ENCODE measurements around the gene CAB39.

The CAB39 gene

DNA sequence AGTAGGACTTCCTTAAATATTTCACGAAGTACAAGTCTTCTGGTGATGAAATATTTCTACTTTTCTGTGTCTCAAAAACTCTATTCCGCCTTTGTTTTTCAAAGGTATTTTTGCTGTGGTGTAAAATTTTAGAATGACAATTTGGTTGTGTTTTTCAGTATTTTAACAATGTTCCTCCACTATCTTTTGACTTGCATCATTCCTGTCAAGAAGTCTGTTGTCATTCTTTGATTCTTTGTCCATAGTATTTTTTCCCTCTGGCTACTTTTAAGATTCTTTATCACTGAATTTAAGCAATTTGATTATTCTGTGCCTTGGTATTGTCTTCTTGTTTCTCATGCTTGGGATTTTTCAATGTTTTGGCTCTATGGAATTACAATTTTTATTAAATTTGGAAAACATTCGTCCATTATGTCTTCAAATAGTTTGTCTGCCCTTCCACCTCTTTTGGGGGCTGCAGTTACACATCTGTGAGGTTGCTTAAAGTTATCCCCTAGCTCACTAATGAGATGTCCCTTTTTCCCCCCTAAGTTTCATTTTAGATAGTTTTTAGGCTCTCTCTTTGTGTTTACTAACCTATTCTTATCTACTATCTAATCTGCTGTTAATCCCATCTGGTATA lies 76.0 kb downstream of the CAB39 start:
- no peak for DNase-seq

DNA sequence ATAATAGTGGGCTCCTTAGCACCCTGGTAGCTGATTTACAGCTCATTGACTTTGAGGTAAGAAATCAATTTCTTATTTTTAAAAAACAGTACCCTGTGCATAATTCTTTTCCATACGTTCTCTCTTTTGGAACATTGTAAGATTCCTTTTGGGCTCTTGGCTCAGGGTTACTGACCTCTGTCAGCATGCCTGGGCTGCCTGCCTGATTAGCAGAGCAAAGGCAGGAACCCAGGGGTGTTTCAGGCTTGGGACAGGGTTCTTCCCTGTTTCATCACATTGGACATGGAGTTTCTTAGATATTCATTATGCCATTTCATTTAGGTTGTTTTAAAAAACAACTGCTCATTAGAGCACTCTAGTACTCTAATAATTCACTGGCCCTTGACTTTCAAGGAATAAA lies 78.3 kb downstream of the CAB39 start:
- DNase-seq = no peak

DNA sequence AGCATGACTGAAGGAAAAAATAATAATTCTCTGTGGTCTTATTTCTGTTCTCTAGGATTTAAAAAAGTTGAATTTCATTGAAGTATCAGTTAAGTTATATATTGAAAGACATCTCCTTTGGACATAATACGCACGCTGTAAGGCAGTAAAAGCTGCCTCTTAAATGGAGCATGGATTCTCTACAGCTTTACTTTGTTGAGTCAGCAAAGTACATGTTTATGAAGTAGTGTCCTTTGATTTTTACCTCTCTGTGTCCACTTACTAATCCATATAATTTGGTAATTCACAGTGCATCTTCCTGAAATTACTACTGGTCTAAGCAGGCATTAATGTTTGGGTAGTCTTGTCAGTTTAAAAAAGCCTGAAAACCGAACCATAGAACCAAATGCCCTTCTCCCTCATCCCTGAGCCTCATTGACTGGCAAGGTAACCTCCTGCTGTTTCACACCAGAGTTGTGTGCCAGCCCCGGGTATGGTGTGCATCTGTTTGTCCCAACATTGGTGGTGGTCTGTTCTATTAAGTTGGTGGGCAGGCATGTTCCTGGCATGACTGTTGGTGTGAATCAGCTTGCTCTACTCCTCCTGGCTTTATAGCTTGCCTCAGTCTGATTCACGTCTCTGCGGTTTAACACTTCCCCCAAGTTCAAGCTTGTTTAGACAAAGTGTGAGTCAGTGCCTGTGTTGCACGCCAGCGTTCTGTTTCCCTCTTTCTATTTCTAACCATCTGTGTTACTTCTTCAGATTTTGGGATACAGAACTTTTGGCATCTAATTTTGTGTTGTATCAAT lies 81.1 kb downstream of the CAB39 start:
- DNase-seq = peak; percentile 86

DNA sequence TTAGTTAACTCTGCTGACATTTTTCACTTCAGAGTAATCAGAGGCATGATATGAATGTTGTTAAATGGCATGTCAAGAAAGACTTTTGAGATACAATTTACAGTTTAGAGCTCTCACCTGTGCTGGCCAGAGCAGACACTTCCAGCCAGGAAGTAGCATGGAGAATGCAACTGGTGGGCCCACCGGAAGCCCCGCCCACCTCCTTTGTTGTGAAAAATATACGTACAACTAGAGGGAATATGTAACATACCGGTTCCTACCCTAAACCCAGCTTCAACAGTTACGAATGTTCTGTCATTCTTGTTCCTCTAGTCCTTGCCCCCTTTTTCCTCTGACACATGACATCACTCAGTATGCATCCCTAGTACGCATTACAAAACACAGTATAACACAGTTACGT lies 81.9 kb downstream of the CAB39 start:
- DNase-seq = peak; percentile 70

DNA sequence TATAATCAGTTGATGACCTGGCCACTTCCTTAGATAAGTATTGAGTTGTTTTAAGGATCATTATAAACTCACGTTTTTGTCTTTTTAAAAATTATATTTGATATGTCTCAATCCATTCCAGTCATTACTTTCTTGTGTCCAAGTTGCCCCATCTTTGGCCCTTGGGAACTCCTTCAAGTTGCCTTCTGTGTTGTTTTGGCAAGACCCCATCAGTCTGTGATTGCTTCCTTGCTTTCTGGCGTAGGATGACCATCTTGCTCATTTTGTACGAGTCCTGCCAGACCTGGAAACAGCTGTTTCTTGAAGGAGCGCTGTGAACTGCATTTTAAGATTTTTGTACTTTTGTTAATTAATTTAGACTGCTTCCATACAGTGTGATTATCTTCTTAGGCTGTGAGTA lies 83.2 kb downstream of the CAB39 start:
- DNase-seq = no peak

DNA sequence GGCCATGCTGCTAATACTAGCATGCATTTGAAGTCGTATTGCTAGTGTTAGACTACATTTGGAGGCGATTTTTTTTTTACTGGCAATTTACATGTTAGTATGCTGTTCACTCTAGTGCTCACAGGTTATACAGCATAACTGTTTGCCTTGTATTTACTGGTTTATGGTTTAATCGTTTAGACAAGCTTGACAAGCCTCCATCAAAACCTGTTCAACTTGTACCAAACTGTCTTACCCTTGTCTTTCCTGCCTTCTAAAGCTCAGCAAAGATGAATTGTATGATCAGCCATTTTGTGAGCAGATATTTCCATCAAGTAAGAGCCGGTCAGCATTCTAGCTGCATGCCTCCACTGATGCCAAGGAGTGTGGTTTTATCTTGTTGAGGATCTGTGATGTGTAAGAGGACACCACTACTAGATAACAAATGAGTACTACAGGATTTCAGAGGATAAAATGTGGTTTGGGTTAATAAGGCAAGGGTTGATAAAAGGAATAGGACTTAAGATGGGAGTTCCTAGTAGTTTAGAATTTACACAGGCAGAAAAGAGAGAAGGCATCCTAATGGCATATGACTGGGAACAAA lies 83.7 kb downstream of the CAB39 start:
- DNase-seq = no peak

DNA sequence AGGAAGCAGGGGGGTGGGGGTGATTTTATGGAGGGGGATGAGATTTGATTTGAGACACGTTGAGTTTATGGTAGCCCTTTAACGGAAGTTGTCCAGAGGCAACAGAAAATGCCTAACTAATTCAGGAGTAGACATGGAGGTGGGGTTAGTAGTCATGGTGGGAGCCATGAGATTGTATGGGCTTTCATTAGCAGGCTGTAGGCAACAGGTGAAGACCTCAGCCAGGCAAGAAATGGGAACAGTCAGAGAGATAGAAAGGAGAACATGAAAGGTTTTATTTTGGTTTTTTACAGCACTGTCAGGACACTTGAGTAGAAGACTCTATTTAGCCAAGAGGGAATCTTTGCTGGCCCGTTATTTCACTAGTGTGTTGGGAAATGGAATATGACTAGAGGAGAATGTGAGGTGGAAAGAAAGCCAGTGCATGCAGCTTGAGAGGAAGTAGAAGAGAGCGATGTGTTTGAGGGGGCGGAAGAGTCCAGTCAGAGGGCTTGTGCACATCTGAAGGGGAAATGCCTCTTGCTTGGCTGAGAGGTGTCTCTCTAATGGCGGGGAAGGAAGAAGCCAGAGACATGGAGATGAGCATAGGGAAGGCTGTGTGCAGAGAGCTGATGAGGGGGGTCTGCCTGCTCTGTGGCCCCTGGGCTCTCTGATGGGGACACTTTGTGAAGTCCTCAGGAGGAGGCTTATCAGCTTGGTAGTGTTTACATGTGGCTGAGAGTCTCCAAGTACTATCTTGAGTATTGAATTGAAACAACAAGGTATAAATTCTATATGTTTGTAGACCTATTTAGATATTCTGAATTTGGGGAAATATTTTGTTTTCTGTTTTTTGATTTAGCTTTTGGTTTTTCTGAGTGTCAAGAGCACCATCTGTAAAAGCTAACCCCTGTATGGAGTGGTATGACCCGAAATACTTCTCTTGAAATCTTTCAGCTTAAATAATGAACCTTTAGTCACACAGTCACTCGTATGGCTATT lies 85.2 kb downstream of the CAB39 start:
- DNase-seq = no peak

DNA sequence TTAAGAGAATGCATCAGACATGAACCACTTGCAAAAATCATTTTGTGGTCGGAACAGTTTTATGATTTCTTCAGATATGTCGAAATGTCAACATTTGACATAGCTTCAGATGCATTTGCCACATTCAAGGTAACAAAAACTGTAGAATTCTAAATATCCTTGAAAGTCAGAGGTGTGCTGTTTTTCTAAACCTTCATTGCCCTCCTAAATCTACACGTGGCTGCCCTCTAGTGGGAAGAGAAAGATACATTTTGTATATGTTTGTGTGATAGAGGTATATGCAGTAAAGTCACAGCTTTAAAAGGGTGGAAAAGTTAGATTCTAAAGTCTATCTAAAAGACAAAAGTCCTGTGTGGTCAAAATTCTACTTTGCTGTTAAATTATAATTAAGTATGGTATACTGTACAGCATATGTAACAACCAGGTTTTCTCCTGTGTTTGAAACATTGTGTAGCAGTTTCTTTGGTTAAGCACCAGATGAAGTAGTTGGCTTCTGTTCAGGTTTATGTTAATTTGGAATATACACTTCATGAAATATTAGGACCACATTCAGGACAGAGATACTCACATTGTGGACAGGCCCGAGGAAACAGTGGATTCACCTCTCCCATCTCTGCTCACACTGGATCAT lies 86.2 kb downstream of the CAB39 start:
- DNase-seq = no peak

DNA sequence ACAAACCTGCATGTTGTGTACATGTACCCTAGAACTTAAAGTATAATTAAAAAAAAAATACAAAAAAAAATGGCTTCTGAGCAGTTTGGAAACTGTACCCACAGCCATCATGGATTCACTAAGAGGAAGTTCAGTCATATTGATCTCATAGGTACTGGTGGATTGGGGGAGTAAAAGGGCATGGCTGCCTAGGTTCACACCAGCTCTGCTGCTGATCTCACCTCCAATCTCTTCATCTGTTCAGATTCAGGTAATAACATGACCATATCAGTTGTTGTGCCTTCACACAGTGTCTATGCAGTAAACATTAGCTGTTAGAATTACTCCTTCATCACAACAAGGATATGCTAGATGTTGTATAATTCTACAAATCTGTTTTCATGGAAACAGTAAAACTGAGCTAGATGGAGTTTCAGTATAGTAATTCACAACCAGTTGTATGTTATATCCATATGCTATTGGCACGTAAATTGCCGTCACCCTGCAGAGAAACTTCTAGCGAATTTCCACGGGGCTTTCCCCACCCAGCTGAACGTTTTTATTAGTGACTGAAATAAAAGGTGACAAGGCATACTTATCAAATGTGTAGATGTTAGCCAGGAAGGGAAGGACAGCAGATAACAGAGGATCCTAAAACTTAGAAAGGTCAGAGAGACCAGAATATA lies 92.8 kb downstream of the CAB39 start:
- DNase-seq = no peak

DNA sequence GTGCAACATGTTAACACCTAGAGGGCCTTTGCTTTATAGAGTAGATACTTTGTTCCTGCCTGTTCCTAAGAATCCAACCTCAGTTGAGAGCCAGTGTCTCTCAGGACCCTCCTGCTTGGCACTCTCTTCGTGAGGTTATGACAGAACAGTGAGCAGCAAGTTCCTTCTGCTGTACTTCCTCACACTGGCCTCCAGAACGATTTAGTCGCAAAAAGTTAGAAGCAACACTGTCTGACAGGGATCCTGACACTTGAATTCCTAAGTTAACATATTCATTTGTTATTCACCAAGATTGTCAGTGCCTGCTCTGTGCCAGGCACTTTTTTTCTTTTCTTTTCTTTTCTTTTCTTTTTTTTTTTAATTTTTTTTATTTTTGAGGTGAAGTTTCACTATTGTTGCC lies 95.1 kb downstream of the CAB39 start:
- DNase-seq = no peak

DNA sequence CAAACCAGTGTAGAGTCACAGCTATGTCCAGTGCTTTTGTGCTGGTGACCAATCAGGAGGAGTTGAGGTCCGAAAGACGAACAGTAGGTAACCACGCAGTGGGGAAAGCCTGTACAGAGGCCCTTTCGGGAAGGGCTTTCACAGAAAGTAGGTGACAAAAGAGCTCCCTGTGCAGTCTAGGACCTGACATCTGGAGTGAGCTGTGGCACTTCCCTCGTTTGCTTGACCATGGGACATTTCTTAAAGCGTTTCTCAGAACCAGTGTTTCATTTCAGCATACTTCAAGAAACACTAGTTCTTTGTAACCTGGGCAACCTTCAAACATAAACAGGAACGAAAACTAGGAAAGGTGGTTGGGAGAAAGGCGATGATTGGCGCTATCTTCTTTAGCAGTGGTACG lies 96.4 kb downstream of the CAB39 start:
- DNase-seq = no peak

DNA sequence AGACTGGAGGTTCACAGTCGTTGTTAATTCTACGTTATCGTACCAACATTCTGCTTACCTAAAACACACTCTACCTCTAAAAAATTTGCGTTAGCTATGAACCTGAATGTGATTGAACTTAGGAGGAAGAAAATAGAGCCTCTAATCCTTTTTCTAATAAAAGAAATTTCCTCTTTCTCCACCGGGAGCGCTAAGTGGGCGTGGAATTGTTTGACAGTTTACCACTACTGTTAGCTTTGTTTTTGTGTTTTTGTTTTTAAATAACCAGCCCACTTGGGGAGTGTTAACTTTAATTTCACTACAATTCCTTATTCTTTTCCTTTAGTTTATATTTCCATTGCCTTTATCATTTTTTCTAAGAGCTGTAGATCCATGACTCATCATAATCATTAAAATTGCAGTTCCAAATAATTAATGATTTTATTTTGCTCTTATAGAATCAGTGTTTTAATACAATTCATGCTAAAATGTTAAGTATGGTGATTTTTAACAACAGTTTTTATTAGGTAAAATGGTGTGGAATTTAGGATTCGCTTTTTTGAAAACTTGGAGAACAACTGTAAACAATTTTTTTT lies 97.1 kb downstream of the CAB39 start:
- no peak for DNase-seq

DNA sequence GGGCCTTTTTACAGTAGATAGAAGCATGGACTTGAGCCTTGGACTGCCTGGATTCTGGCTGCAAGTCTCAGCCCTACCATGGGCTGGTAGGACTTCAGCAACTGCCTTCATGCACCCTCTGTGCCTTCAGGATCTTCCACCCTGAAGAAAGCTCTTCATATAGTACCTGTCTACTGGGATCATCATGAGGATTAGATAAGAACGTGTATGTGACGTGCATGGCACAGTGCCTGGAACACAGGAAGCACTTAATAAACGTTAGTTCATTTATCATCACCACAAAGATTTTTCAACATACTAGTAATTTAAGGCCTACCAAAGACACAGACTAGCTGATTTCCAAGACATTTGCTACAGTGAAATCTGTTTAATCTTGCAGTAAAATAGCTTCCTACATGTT lies 98.9 kb downstream of the CAB39 start:
- DNase-seq = no peak

DNA sequence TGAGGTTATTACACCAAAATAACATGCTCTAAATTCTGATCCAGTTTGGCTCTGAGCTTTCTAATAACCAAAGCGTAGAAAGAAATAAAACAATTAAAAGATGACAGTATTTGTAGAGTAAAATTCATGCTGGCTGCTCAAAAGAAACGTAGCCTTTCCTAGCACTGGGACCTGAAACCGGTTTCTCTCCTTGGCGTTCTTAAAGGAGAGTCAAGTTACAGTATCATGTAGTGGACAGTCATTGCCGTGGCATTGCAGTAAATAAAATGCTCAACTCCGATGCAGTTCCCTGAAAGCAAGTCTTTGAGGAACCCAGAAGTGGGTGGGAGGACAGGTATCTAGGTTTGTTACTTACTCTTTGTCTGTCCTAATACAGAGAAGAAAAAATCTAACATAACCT lies 99.4 kb downstream of the CAB39 start:
- DNase-seq = no peak

DNA sequence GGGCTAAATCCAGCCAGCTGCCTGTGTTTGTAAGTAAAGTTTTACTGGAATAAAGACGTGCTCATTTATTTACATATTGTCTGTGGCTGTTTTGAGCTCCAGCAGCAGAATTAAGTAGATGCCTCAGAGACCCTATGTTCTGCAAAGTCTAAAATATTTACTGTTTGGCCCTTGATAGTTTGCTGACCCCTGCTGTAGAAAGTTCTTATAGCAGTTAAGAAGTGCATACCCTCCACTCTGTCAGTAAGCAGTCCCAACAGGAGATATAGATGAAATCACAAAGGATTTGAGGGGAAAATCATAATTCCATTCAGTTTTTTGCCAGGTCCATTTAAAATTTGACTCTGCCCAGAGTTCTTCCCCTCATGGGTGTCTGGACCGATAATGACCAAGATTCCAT lies 102.0 kb downstream of the CAB39 start:
- no peak for DNase-seq

DNA sequence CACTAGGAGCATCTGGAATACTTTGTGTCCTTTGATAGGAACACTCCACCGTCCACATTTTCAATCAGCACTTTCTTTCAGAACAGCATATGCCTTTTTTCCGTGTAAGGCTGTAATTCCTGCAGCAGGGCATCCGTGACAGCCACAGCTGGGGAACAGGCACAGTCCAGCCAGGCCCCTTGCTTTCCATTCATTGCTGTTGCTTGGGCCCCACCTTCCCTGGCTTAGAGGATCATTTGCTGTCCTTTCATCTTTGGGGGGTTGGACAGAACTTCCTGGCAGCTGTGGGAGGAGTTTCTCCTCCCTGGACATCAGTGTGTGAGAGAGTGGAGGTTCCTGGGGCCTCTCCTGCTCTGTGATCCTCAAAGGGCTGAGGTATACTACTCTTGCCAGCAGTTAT lies 102.4 kb downstream of the CAB39 start:
- no peak for DNase-seq

DNA sequence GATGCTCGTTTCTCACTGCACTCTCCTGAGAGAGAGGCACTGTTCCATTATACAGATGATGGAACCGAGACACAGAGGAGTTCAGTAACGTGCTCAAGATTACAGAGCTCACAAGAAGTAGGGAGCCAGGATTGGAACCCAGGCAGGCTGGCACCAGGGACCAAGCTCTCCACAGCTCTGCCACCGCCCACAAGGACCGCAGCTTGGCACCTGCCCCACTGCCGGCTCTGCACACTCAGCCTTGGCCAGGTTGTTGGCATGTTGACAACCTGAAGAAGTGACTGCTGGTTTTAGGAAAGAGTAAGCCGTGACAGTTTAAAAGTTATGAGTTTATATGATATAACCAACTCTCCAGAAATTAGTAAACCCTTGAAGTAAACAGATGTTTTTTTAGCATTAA lies 104.1 kb downstream of the CAB39 start:
- DNase-seq = no peak

DNA sequence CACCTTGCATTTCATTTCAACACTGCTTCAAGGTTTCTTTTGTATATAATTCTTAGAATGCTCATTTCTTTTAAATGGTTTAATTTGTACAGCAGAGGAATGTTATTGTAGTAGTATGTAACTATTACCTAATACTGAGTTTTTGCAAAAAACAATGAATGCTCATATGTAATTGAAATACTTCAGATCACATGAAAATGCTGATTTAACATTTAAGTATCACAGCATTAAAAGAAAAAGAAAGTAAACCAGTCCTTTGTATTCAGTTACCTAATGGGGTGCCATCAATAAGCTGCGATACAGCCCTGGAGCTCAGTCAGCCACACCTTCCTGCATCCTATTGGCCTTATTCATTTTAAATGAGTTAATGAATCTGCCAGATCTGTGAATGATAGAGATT lies 106.8 kb downstream of the CAB39 start:
- DNase-seq = no peak

DNA sequence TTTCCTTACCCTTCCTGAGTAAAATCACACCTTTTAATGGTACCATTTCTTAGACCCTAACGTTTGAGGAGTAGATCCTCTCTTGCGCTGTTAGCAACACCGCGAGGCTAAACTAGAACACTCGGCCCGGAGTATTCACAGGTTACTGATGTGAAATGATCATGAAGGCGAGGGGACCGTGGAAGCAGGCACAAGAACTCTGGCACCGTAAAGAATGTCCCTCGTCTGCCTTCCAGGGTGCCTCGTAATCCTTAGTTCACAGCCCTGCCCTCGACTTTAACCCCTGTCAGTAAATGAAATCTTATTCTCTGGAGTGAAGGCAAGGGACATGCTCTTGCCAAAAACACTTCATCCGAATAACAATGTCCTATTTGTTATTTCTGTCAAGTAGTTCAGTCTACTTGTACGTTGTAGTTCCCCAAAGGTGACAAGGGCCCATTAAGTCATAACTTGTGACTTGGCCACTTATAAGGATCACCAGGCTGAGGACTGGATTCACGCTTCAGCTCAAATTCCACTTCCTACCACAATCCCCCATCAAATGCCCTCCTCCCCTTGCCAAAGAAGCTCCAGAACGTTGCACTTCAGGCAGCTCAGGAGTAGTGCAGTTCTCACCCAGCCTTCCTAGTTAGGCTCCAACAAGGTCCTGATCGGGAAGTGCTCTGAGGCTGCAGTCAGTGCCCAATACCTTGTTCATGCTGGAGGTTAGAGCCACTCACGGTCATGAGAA lies 108.8 kb downstream of the CAB39 start:
- DNase-seq = no peak

DNA sequence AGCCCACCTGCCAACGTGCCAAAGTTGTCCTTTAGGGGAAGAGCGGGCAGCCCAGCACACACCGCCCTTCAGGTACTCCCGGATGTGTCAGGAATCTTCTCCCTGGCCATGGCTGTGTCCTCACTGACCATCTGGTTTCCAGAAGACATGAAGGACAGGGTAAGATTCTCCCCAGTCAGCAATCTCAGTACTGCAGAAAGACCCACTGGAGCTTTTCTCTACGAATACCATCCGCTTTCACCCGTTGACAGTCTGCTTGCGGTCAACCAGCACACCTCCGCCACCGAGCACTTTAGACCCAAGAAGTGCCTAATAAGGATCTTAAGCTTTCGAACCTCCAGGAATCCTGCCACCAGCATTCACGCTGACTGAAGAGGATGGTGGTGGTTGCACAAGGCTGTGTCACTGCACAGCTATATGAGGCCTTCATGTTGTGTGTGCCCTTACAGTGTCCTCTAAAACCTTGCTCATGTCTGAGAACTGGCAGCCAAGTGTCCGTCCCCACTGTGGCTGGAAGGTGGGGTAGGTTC lies 109.4 kb downstream of the CAB39 start:
- no peak for DNase-seq
